Mesendoderm (in vitro differentiated cells): ENCODE measurements around the gene IDH3G.

Experiments
- DNase-seq: peaks from one replicate; pipeline ENCODE4 v3.0.0; 2013
- H2AK5ac ChIP-seq: 2 replicates; pipeline ENCODE4 v1.6.1; 2013; ENCODE audit warnings: low read length, inconsistent platforms
- H2BK120ac ChIP-seq: 2 replicates; pipeline ENCODE4 v1.6.1; 2013; ENCODE audit warnings: low read depth, mild to moderate bottlenecking, low read length, moderate library complexity, mixed read lengths
- H2BK15ac ChIP-seq: replicated peaks from 2 replicates; pipeline ENCODE4 v1.6.1; 2013; ENCODE audit warnings: low read depth, mild to moderate bottlenecking, moderate library complexity
- H2BK5ac ChIP-seq: 2 replicates; pipeline ENCODE4 v1.6.1; 2013; ENCODE audit warnings: low read length, inconsistent platforms
- H3K18ac ChIP-seq: 2 replicates; pipeline ENCODE4 v1.6.1; 2013; ENCODE audit warnings: mild to moderate bottlenecking, low read length, mixed read lengths
- H3K23ac ChIP-seq: one replicate; pipeline ENCODE4 v1.6.1; 2013; ENCODE audit warnings: low read length
- H3K27ac ChIP-seq: 2 replicates; pipeline ENCODE4 v1.5.1; 2013; ENCODE audit warnings: low read depth, mild to moderate bottlenecking, inconsistent platforms, low read length, moderate library complexity
- H3K27me3 ChIP-seq: 2 replicates; pipeline ENCODE4 v1.6.1; 2013; ENCODE audit warnings: low read length, control low read depth, mild to moderate bottlenecking, inconsistent platforms; ENCODE audit not compliant: insufficient read depth, poor library complexity
- H3K36me3 ChIP-seq: 2 replicates; pipeline ENCODE4 v1.6.1; 2013; ENCODE audit warnings: low read length, inconsistent platforms; ENCODE audit not compliant: control insufficient read depth, insufficient read depth
- H3K4ac ChIP-seq: one replicate; pipeline ENCODE4 v1.6.1; 2013; ENCODE audit warnings: low read depth, mild to moderate bottlenecking, low read length, moderate library complexity
- H3K4me1 ChIP-seq: 2 replicates; pipeline ENCODE4 v1.6.1; 2013; ENCODE audit warnings: low read depth, low read length, inconsistent platforms; ENCODE audit not compliant: control insufficient read depth
- H3K4me2 ChIP-seq: 2 replicates; pipeline ENCODE4 v1.6.1; 2013; ENCODE audit warnings: low read length
- H3K4me3 ChIP-seq: 2 replicates; pipeline ENCODE4 v1.5.1; 2013; ENCODE audit warnings: mild to moderate bottlenecking, low read length
- H3K56ac ChIP-seq: one replicate; pipeline ENCODE4 v1.6.1; 2013; ENCODE audit warnings: low read length
- H3K79me1 ChIP-seq: 2 replicates; pipeline ENCODE4 v1.6.1; 2013; ENCODE audit warnings: low read length, inconsistent platforms
- H3K79me2 ChIP-seq: 2 replicates; pipeline ENCODE4 v1.6.1; 2013; ENCODE audit warnings: mild to moderate bottlenecking, low read length; ENCODE audit not compliant: control insufficient read depth, insufficient read depth
- H3K9ac ChIP-seq: 2 replicates; pipeline ENCODE4 v1.6.1; 2013; ENCODE audit warnings: low read length, inconsistent platforms
- H4K5ac ChIP-seq: one replicate; pipeline ENCODE4 v1.6.1; 2013; ENCODE audit warnings: low read length
- H4K8ac ChIP-seq: one replicate; pipeline ENCODE4 v1.6.1; 2013; ENCODE audit warnings: low read depth, mild to moderate bottlenecking, control low read depth, low read length, moderate library complexity
- WGBS: extraction: QIAGEN DNeasy Blood & Tissue Kit; methylation state at CpG from one replicate; pipeline ENCODE4 v1.1.7; 2013; ENCODE audit warnings: low lambda C conversion rate, missing lambda C conversion rate; ENCODE audit not compliant: insufficient coverage; ENCODE audit errors: extremely low coverage; 5-methylcytosine and 5-hydroxymethylcytosine counted together

The IDH3G gene

DNA sequence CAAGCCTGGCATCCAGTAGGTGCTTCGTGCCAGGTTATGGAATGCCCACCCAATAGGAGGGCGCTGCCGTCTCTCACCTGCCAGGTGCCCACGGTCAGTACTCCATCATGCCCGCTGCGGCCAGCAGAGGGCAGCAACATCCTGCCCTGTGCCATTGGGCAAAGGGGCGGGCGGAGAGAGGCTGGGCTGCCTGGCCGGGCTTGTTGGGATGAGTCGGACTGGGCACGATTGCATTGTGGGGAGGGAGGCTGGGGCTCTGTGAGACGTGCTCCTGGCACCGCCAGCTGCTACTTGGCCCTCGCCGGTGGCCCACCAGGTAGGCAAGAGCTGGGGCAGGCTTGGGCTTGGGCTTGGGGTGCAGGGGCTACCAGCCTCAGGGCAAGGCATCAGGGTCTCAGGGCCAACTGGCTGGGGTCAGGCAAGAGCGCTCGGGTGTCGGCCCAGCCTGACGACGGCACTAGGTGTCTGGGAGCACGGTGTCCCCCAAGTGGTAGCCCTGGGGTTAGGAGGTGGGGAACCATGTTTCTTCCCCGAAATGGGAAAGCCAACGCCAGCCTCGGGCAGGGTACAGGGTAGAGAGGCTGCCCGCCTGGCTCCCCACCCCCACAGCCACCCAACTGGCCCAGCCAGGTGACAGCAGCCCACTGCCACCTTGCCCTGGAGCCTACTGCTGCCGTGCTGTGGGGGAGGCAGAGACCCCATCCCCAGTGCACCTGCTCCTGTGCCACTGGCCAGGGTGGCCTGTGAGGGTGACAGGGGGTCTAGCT is 30.0 kb downstream of the IDH3G start, which contains the start of gene PLXNB3:
Gene PLXNB3, plus strand, starts transcription at position 261 of the 767 bp plus-strand sequence. CDS start 1,287 bp downstream, outside the sequence.
- DNase-seq, result peak; percentile 67
- H3K4me3 ChIP-seq, result no peak within 1 kb of the TSS

DNA sequence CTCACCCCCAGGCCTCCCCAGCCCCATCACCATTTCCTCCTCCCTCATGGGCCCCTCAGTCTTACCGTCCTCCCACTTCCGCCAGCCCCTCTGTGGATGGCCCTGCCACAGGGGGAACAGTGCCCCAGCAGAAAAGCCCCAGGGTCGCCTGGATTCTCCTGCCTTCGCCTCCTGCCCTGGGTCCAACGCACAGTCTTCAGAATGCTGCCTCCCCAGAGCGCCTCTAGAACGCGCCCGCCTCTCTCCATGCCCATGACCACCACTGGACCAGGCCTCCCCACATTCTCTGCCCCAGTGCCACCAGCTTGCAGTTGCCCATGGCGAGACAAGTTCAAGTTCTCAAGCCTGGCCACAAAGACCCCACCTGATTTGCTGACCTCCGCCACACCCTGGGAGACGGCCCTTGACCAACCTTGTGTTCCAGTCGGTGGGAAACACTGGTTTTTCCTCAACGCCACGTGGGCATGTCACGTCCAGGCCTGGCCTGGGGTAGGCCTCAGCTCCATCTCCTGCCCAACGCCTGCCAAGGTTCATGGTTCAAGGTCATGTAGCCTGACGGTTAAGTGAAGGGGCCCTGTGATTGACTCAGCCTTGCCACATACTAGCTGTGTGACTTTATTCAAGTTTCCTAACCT is 30.8 kb downstream of the IDH3G start:
- no peak overlapping the region for H4K5ac ChIP-seq
- H2BK5ac ChIP-seq, result no peak overlapping the region
- H3K23ac ChIP-seq, result no peak overlapping the region
- no peak overlapping the region for H3K4me2 ChIP-seq
- H3K79me1 ChIP-seq, result no peaks in the 10 kb centered on the region
- no peak overlapping the region for H3K4me3 ChIP-seq
- no peak overlapping the region for H2BK15ac ChIP-seq
- no peak overlapping the region for H3K4ac ChIP-seq
- WGBS, result no CpG with 5 or more reads among the region's 18 CpGs
- no peaks in the 10 kb centered on the region for H3K27me3 ChIP-seq
- no peak overlapping the region for H3K18ac ChIP-seq
- H4K8ac ChIP-seq, result no peak overlapping the region
- DNase-seq, result no peak
- H3K9ac ChIP-seq, result no peak overlapping the region
- no peak overlapping the region for H3K27ac ChIP-seq
- H3K79me2 ChIP-seq, result no peaks in the 10 kb centered on the region
- H2BK120ac ChIP-seq, result no peak overlapping the region
- H3K36me3 ChIP-seq, result no peaks in the 10 kb centered on the region
- no peak overlapping the region for H3K56ac ChIP-seq
- H3K4me1 ChIP-seq, result no peaks in the 10 kb centered on the region
- H2AK5ac ChIP-seq, result no peak overlapping the region

More for the DNA sequence above, 30.0 kb downstream of the IDH3G start, which contains the start of gene PLXNB3:
- Histone ChIP-seq H3K4me1 (no peaks in the 10 kb centered on the region), H3K4me2 (no peak within 1 kb of the TSS), H4K8ac (no peak within 1 kb of the TSS), H3K79me2 (no peaks in the 10 kb centered on the region), H3K79me1 (no peaks in the 10 kb centered on the region), H2AK5ac (no peak within 1 kb of the TSS), H3K23ac (no peak within 1 kb of the TSS), H2BK120ac (no peak within 1 kb of the TSS), H2BK15ac (no peak within 1 kb of the TSS), H3K27ac (no peak within 1 kb of the TSS), H3K27me3 (no peaks in the 10 kb centered on the region), H3K18ac (no peak within 1 kb of the TSS), H3K9ac (no peak within 1 kb of the TSS), H2BK5ac (no peak within 1 kb of the TSS), H3K4ac (no peak within 1 kb of the TSS), H3K56ac (peak within 1 kb of the TSS; percentile 78), H3K36me3 (no peaks in the 10 kb centered on the region), H4K5ac (no peak within 1 kb of the TSS)
- no CpG with 5 or more reads among the region's 26 CpGs for WGBS

DNA sequence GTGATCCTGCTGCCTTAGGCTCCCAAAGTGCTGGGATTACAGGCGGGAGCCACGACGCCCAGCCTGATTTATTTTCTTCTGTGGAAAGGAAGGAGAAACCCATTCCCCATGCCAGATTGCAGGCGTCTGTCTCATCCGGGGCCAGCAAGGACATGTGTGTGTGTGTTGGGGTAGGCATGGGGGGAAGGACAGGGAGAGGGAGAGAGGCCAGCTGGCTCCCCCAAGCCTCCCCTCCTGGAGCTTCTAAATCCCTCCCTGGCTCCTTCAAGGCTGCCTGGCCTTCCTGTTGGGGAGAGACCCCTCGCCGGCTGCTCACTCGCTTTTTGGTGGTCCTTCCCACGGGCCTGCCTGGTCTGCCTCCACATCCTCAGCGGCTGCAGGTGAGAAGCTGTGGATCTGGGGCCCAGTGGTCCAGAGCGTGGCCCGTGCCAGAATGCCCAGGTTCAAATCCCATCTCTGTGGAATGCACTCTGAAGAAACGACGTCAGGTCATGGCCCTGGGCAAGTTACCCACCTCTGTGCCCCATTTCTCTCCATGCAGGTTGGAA is 31.5 kb downstream of the IDH3G start:
- H4K5ac ChIP-seq, result no peak overlapping the region
- H3K4me2 ChIP-seq, result no peak overlapping the region
- no CpG with 5 or more reads among the region's 14 CpGs for WGBS
- H3K56ac ChIP-seq, result no peak overlapping the region
- H2BK5ac ChIP-seq, result no peak overlapping the region
- H3K4me1 ChIP-seq, result no peaks in the 10 kb centered on the region
- no peak for DNase-seq
- no peaks in the 10 kb centered on the region for H3K27me3 ChIP-seq
- H3K23ac ChIP-seq, result no peak overlapping the region
- H3K9ac ChIP-seq, result no peak overlapping the region
- H2AK5ac ChIP-seq, result no peak overlapping the region
- H2BK120ac ChIP-seq, result no peak overlapping the region
- H3K79me2 ChIP-seq, result no peaks in the 10 kb centered on the region
- H3K4me3 ChIP-seq, result no peak overlapping the region
- no peak overlapping the region for H2BK15ac ChIP-seq
- no peak overlapping the region for H3K4ac ChIP-seq
- no peaks in the 10 kb centered on the region for H3K79me1 ChIP-seq
- H3K18ac ChIP-seq, result no peak overlapping the region
- no peaks in the 10 kb centered on the region for H3K36me3 ChIP-seq
- no peak overlapping the region for H3K27ac ChIP-seq
- no peak overlapping the region for H4K8ac ChIP-seq

DNA sequence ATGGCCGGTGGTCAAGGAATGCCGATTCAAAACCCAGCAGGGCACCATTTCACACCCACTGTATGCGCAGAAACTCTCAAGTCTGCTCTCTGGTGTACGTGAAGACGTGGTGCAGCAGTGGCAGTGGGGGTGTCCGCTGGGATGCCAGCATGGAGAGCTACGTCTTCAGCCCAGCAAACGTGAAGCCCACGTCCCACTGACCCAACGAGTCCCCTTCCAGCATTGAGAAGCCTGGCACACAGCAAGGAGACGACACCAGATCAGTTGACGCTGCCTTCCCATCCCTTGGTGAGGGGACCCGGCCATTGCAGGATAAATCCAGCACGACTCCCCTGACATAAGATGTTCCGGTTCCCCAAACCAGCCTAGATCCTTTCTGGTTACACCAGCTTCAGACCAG is 32.3 kb downstream of the IDH3G start:
- Histone ChIP-seq H3K9ac (no peak overlapping the region), H3K23ac (no peak overlapping the region), H3K4me2 (no peak overlapping the region), H2BK120ac (no peak overlapping the region), H3K79me2 (no peaks in the 10 kb centered on the region), H2BK5ac (no peak overlapping the region), H3K18ac (no peak overlapping the region), H2AK5ac (no peak overlapping the region), H3K56ac (no peak overlapping the region), H3K4me3 (no peak overlapping the region), H4K5ac (no peak overlapping the region), H3K36me3 (no peaks in the 10 kb centered on the region), H4K8ac (no peak overlapping the region), H3K79me1 (no peaks in the 10 kb centered on the region), H3K27me3 (no peaks in the 10 kb centered on the region), H3K27ac (no peak overlapping the region), H2BK15ac (no peak overlapping the region), H3K4ac (no peak overlapping the region), H3K4me1 (no peaks in the 10 kb centered on the region)
- WGBS, result no CpG with 5 or more reads among the region's 15 CpGs
- peak; percentile 19 for DNase-seq

DNA sequence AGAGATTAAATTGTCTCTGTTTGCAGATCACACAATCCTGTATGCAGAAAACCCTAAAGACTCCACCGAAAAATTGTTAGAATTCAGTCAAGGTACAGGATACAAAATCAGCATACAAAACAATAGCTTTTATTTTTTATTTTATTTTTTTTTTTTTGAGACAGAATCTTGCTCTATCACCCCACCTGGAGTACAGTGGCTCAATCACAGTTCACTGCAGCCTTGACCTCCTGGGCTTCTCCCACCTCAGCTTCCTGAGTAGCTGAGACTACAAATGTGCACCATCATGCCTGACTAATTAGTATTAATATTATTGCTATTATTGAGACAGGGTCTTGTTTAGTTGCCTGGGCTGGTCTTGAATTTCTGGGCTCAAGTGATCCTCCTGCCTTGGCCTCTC is 39.0 kb downstream of the IDH3G start:
- DNase-seq, result no peak
- Histone ChIP-seq H2BK120ac (no peak overlapping the region), H2AK5ac (no peak overlapping the region), H3K9ac (no peak overlapping the region), H4K8ac (no peak overlapping the region), H3K23ac (no peak overlapping the region), H3K4me2 (no peak overlapping the region), H3K56ac (no peak overlapping the region), H2BK5ac (no peak overlapping the region), H3K79me1 (no peaks in the 10 kb centered on the region), H3K4me3 (no peak overlapping the region), H2BK15ac (no peak overlapping the region), H3K36me3 (no peaks in the 10 kb centered on the region), H3K27ac (no peak overlapping the region), H3K79me2 (no peaks in the 10 kb centered on the region), H4K5ac (no peak overlapping the region), H3K4me1 (no peaks in the 10 kb centered on the region), H3K27me3 (no peaks in the 10 kb centered on the region), H3K4ac (no peak overlapping the region), H3K18ac (no peak overlapping the region)
- no CpG with 5 or more reads among the region's 1 CpG for WGBS
